CD14-positive monocyte (primary cell): ENCODE measurements around the gene TEAD2. TPM values are rescaled to one million over a fixed set of nuclear protein-coding genes. Genes with fewer than 3 reads are reported as not detected.
"Not testable (repeated sequence)": the region's sequence is repeated elsewhere in the genome, so short reads cannot be mapped to it uniquely, and the experiment has no call there.

Experiments
- DNase-seq, 3 donors: peaks; one replicate each; pipeline ENCODE4 v3.0.0-alpha.2; 2011 to 2022
- H2AFZ ChIP-seq: 2 replicates; pipeline ENCODE4 v1.6.0; 2012; ENCODE audit warnings: mild to moderate bottlenecking, low read depth, low read length, inconsistent platforms; ENCODE audit not compliant: insufficient read depth, poor library complexity, severe bottlenecking
- H3K27ac ChIP-seq, 2 donors: 1 replicate in 1 of 2; 2 replicates in 1 of 2; pipeline ENCODE4 v1.5.1; 2012 to 2013; ENCODE audit warnings: low read length in 2 of 2, control low read depth in 1 of 2, inconsistent platforms in 1 of 2, low read depth in 1 of 2, mild to moderate bottlenecking in 1 of 2
- H3K27me3 ChIP-seq, 2 donors: one replicate each; pipeline versions ENCODE4 v1.6.0 to v1.6.1; 2011 to 2013; ENCODE audit warnings: low read length in 2 of 2; ENCODE audit not compliant: control insufficient read depth in 2 of 2, insufficient read depth in 2 of 2
- H3K36me3 ChIP-seq, 2 donors: replicated peaks in 1 of 2; 1 replicate in 1 of 2; 2 replicates in 1 of 2; pipeline versions ENCODE4 v1.5.1 to v1.6.1; 2012 to 2013; ENCODE audit warnings: low read length in 2 of 2, control low read depth in 1 of 2, inconsistent platforms in 1 of 2, mild to moderate bottlenecking in 1 of 2; ENCODE audit not compliant: insufficient read depth in 2 of 2, control insufficient read depth in 1 of 2
- H3K4me1 ChIP-seq, 2 donors: 1 replicate in 1 of 2; 2 replicates in 1 of 2; pipeline versions ENCODE4 v1.5.1 to v1.6.1; 2012 to 2013; ENCODE audit warnings: low read length in 2 of 2, control low read depth in 1 of 2, inconsistent platforms in 1 of 2, mild to moderate bottlenecking in 1 of 2, moderate library complexity in 1 of 2; ENCODE audit not compliant: insufficient read depth in 2 of 2, control insufficient read depth in 1 of 2
- H3K4me2 ChIP-seq: replicated peaks from 2 replicates; pipeline ENCODE3; 2012; ENCODE audit warnings: low read length, moderate library complexity, mild to moderate bottlenecking; ENCODE audit not compliant: poor library complexity, severe bottlenecking; ENCODE audit errors: extremely low read depth
- H3K4me3 ChIP-seq, 3 experiments: fragments of 200-600 bp in 1 of 3; sonication (generic) in 1 of 3; replicated peaks in 1 of 3; 1 replicate in 2 of 3; 2 replicates in 1 of 3; pipeline ENCODE4 v1.5.1; 2011 to 2013; ENCODE audit warnings: low read length in 3 of 3, mild to moderate bottlenecking in 3 of 3, control low read depth in 2 of 3, low read depth in 2 of 3, inconsistent platforms in 1 of 3, moderate library complexity in 1 of 3
- H3K79me2 ChIP-seq: 2 replicates; pipeline ENCODE4 v1.6.0; 2012; ENCODE audit warnings: mild to moderate bottlenecking, control low read depth, inconsistent platforms, low read length, moderate library complexity; ENCODE audit not compliant: insufficient read depth
- H3K9ac ChIP-seq: 2 replicates; pipeline ENCODE4 v1.6.0; 2017; ENCODE audit warnings: low read length, mild to moderate bottlenecking; ENCODE audit not compliant: insufficient read depth, poor library complexity, severe bottlenecking
- H3K9me3 ChIP-seq, 2 donors: replicated peaks in 1 of 2; 1 replicate in 1 of 2; 2 replicates in 1 of 2; pipeline versions ENCODE4 v1.5.1 to v1.6.1; 2012 to 2013; ENCODE audit warnings: low read length in 2 of 2, control low read depth in 1 of 2; ENCODE audit not compliant: control insufficient read depth in 1 of 2, insufficient read depth in 1 of 2
- H4K20me1 ChIP-seq: 2 replicates; pipeline ENCODE4 v1.6.0; 2012; ENCODE audit warnings: mild to moderate bottlenecking, low read length, control low read depth, moderate library complexity; ENCODE audit not compliant: insufficient read depth
- H3K27ac Mint-ChIP-seq, 7 donors: one replicate each; pipeline ENCODE4 v1.8.0; 2020; ENCODE audit warnings: mild to moderate bottlenecking in 7 of 7, mixed read lengths in 7 of 7, moderate library complexity in 6 of 7, inconsistent platforms in 2 of 7
- H3K27me3 Mint-ChIP-seq, 3 donors: one replicate each; pipeline ENCODE4 v1.8.0; 2021 to 2022; ENCODE audit warnings: low read depth in 3 of 3, mild to moderate bottlenecking in 3 of 3, mixed read lengths in 3 of 3, moderate library complexity in 3 of 3, inconsistent platforms in 1 of 3
- H3K36me3 Mint-ChIP-seq, 2 donors: one replicate each; pipeline ENCODE4 v1.8.0; 2020; ENCODE audit warnings: mixed read lengths in 2 of 2, inconsistent platforms in 1 of 2, mild to moderate bottlenecking in 1 of 2
- H3K4me1 Mint-ChIP-seq: one replicate; pipeline ENCODE4 v1.8.0; 2020; ENCODE audit warnings: mild to moderate bottlenecking, mixed read lengths
- H3K4me3 Mint-ChIP-seq, 2 donors: one replicate each; pipeline ENCODE4 v1.8.0; 2020; ENCODE audit warnings: mild to moderate bottlenecking in 2 of 2, mixed read lengths in 2 of 2, moderate library complexity in 1 of 2
- H3K9me3 Mint-ChIP-seq, 7 donors: one replicate each; pipeline ENCODE4 v1.8.0; 2020 to 2022; ENCODE audit warnings: mixed read lengths in 7 of 7, mild to moderate bottlenecking in 6 of 7, moderate library complexity in 6 of 7, inconsistent platforms in 2 of 7
- CTCF ChIP-seq: fragments of 200-600 bp; IDR thresholded peaks from one replicate; pipeline ENCODE4 v1.8.0; 2022; ENCODE audit warnings: antibody characterized with exemption, mild to moderate bottlenecking
- WGBS: methylation state at CpG from one replicate; pipeline ENCODE4 v1.1.5; 2013; ENCODE audit warnings: missing lambda C conversion rate; ENCODE audit not compliant: insufficient coverage; 5-methylcytosine and 5-hydroxymethylcytosine counted together
- intact Hi-C, 2 donors: fragments of 100-400 bp; cut with micrococcal nuclease; formaldehyde crosslinking; loops; one replicate each; pipeline versions ENCODE4 v1.15.0 to v1.15.1; 2023
- polyA plus RNA-seq, 3 donors: library from polyadenylated mRNA; depleted of rRNA in 1 of 3; unstranded in 2 of 3; stranded (reverse) in 1 of 3; fragments of 300-500 nt in 2 of 3; fragments of >200 nt in 1 of 3; fragmentation: Illumina TruSeq in 2 of 3; gene quantifications; 1 replicate in 2 of 3; 2 replicates in 1 of 3; pipeline ENCODE4 v1.2.3, GENCODE V29; 2012 to 2021

TEAD2 gene
- polyA plus RNA-seq, 3 donors, result not detected

- Histone ChIP-seq H3K4me2 (peak overlapping the region; percentile 11), H3K27me3 (no peaks in the 10 kb centered on the region), H3K27ac (peak overlapping the region in 1 of 2 donors; percentile 25), H3K9me3 (no peaks in the 10 kb centered on the region), H3K36me3 (no peaks in the 10 kb centered on the region), H3K79me2 (peaks cover 21% of the 10 kb centered on the region), H2AFZ (peak overlapping the region; percentile 66), H3K4me1 (peaks cover 46 to 57% of the 10 kb centered on the region in 2 donors), H3K4me3 (no peak overlapping the region), H4K20me1 (no peaks in the 10 kb centered on the region), H3K9ac (no peak overlapping the region)
- TF ChIP-seq CTCF, result no peak
- Mint-ChIP-seq H3K36me3 (peaks cover 7 to 16% of the 10 kb centered on the region in 2 donors), H3K4me1 (peaks cover 53% of the 10 kb centered on the region), H3K9me3 (no peaks in the 10 kb centered on the region), H3K27ac (peak overlapping the region in 6 of 7 donors; percentile 45 to 80 (median 67)), H3K27me3 (peaks cover 0 to 3% (median 0%) of the 10 kb centered on the region in 3 donors), H3K4me3 (no peak overlapping the region)
- WGBS, result no CpG with 5 or more reads among the region's 2 CpGs
- DNase-seq, result peak; percentile 70 to 80 (median 79)
- intact Hi-C loops, result no loop called here
These were observed 30.6 kb downstream of the TEAD2 start for GRCh38 chr19:49331616-49332055.

- H3K36me3 ChIP-seq, H3K27me3 ChIP-seq, H3K9ac ChIP-seq, H3K27me3 Mint-ChIP-seq, H4K20me1 ChIP-seq, DNase-seq, H3K9me3 Mint-ChIP-seq, intact Hi-C loops, H3K4me3 Mint-ChIP-seq, H3K4me3 ChIP-seq, H3K9me3 ChIP-seq, H3K27ac ChIP-seq: not testable (repeated sequence)
- Histone ChIP-seq H3K4me1 (peaks cover 46 to 57% of the 10 kb centered on the region in 2 donors), H3K4me2 (peak overlapping the region; percentile 11), H2AFZ (peak overlapping the region; percentile 66), H3K79me2 (peaks cover 16% of the 10 kb centered on the region)
- Mint-ChIP-seq H3K27ac (peak overlapping the region in 2 of 7 donors; percentile 36 to 45), H3K36me3 (peaks cover 7 to 16% of the 10 kb centered on the region in 2 donors), H3K4me1 (peaks cover 52% of the 10 kb centered on the region)
- WGBS, result no CpG with 5 or more reads among the region's 4 CpGs
These were observed 31.0 kb downstream of the TEAD2 start for GRCh38 chr19:49331187-49331586.
